ENCODE results near the gene SIL1.

DNA sequence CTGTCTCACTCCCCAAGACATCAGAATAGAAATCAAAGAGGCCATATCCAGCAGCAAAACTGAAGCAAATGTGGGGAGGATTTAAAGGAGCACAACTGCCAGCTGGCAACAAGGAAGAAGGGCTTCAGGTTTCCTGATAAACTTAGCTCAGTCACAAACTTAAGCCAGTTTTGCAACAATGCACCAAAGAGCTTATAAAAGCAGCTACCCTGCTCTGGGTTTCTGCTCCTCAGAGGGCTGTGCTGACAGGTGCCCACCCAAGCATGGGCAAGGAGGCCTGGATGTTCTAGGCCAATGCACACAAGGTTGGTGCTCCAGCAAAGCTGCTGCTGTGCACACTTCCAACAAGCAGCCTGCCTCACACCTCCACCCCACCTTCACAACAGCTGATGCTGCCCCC lies 132.9 kb downstream of the SIL1 start:
- no peak for TF ChIP-seq EZH2 (IDR thresholded peaks at IDR 0.05; ENCODE audit: low read length)
- TF ChIP-seq CTCF (optimal IDR thresholded peaks at IDR 0.05 in 1 of 3, IDR thresholded peaks at IDR 0.05 in 1 of 3, conservative IDR thresholded peaks at IDR 0.05 in 1 of 3; ENCODE audit: extremely low read depth in 1 of 3, insufficient read depth in 2 of 3, low read length in 3 of 3) = no peak
